ENCODE data around the gene DLGAP4. TPM values are rescaled to one million over a fixed set of nuclear protein-coding genes. Genes with fewer than 3 reads are reported as not detected.

The DLGAP4 gene
- total and polyA plus RNA-seq, 10 of the 15 experiments (the other 5 are each of a cell fraction or from before 2014, with no cell fraction given): 0.42 to 43.3 (median 19.0) TPM

DNA sequence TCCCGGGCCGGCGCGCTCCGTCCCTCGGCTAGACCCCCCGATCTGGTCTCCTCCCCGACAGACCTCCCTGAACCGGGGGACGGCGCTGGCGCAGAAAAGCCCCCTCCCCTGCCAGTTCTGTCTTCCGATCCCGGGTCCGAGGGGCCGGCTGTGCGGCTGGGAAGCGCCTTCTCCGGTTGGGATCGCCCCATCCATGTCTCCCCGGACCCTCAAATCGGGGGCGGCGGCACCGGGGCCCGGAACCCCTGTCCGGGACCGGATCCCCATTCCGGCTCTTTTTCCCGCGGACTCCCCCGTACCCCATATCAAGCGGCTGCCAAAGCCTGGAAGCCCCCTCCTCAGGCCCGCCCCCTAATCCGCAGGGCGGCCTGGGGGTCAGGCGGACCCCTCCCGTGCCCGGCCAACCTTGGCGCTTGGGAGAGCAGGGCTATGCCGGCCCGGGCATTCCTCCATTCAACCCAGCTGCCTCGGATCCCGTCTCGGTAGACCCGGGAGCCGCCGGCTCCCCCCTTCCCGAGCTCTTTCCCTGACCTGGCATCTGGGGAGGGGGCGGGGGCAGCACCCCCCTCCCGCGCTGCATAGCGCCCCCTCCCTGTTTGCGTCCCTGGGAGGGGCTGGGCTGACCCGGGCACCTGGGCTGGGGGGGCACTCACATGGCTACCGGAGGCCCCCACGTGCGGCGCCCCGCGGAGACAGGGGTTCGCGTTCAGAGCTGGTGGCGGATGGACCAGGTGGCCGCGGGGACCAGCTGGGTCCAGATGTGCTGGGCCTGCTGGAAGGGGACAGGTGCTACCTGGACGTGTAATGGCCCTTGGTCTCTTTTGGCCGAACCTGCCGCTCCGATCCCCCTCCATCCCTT, 643 bp downstream of the DLGAP4 start (continued):
- TF ChIP-seq ELK1 (IDR thresholded peaks at IDR 0.05; ENCODE audit: low read depth, low read length) (no peak), IKZF2 (IDR thresholded peaks at IDR 0.05) (no peak), PAX5 (IDR thresholded peaks at IDR 0.05; ENCODE audit: borderline replicate concordance, low read depth, low read length) (no peak), USF2 (IDR thresholded peaks at IDR 0.05; ENCODE audit: borderline replicate concordance, low read depth, low read length) (no peak), SUZ12 (IDR thresholded peaks at IDR 0.05; ENCODE audit: unreplicated experiment) (no peak), SIN3A (IDR thresholded peaks at IDR 0.05; ENCODE audit: low read depth, low read length) (no peak), RELB (IDR thresholded peaks at IDR 0.05; ENCODE audit: low read depth) (no peak), LARP7 (IDR thresholded peaks at IDR 0.05) (no peak), SIX5 (IDR thresholded peaks at IDR 0.05; ENCODE audit: low read depth, low read length, severe bottlenecking) (no peak)

Data from GM12878 (cell line).